ENCODE measurements around the gene ACTN4. TPM values are rescaled to one million over a fixed set of nuclear protein-coding genes. Genes with fewer than 3 reads are reported as not detected.

The ACTN4 gene
- total RNA-seq, 1 experiment from 2014 or later, result 1,233 TPM

GRCh38 chr19:38717051-38717450, 69.6 kb downstream of the ACTN4 start:
- Histone ChIP-seq H3K9me3 (ENCODE audit: insufficient read depth, low read depth) (no peaks in the 10 kb centered on the region), H3K4me3 (no peak overlapping the region), H3K27ac (no peak overlapping the region), H3K4me1 (replicated peaks; ENCODE audit: insufficient read depth) (peaks cover 11% of the 10 kb centered on the region), H3K36me3 (ENCODE audit: low read depth) (peaks cover 41% of the 10 kb centered on the region), H3K27me3 (ENCODE audit: insufficient read depth, low read depth) (no peaks in the 10 kb centered on the region), H3K9me2 (ENCODE audit: insufficient read depth) (no peaks in the 10 kb centered on the region), H4K20me1 (ENCODE audit: insufficient read depth) (no peaks in the 10 kb centered on the region; the same call in 1 of the 2 replicates), H2AFZ (no peak overlapping the region), H3K4me2 (no peak overlapping the region), H3F3A (ENCODE audit: insufficient read depth, low read depth) (peaks cover 64% of the 10 kb centered on the region), H3K79me2 (ENCODE audit: low read depth) (peaks cover 45% of the 10 kb centered on the region; the same call in 1 of the 2 replicates)
- intact Hi-C loops (cut with micrococcal nuclease; ENCODE audit: unreplicated experiment), result no loop called here
- TF ChIP-seq, protein P1, sequence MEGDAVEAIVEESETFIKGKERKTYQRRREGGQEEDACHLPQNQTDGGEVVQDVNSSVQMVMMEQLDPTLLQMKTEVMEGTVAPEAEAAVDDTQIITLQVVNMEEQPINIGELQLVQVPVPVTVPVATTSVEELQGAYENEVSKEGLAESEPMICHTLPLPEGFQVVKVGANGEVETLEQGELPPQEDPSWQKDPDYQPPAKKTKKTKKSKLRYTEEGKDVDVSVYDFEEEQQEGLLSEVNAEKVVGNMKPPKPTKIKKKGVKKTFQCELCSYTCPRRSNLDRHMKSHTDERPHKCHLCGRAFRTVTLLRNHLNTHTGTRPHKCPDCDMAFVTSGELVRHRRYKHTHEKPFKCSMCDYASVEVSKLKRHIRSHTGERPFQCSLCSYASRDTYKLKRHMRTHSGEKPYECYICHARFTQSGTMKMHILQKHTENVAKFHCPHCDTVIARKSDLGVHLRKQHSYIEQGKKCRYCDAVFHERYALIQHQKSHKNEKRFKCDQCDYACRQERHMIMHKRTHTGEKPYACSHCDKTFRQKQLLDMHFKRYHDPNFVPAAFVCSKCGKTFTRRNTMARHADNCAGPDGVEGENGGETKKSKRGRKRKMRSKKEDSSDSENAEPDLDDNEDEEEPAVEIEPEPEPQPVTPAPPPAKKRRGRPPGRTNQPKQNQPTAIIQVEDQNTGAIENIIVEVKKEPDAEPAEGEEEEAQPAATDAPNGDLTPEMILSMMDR (conservative IDR thresholded peaks at IDR 0.05), result no peak
- no peak for TF ChIP-seq EZH2 (IDR thresholded peaks at IDR 0.05; ENCODE audit: low read depth)
- CTCF ChIA-PET, result interaction anchor here (0.6 kb wide), 1 partner anchor 116 kb away, joined by 6 read pairs; no protein-coding TSS in a partner anchor
- DNase-seq, result no peak
- POLR2A ChIA-PET (ENCODE audit: unreplicated experiment), result no interaction called here
- no TSS peak for BruUV-seq (replicated peaks)

DNA sequence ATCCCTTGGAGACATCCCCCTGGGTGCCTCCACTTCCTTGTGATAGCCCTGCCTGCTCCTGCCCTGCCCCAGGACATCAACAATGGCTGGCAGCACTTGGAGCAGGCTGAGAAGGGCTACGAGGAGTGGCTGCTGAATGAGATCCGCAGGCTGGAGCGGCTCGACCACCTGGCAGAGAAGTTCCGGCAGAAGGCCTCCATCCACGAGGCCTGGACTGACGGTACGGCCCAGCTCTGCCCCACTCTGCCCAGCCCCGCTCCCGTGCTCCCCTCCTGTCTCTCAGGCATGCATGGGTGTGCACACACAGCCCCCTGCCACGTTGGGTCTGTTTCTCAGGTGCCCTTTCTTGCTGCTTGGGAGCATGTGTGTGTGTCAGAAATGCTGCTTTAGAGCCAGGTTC, 70.4 kb downstream of the ACTN4 start:
- H3K4me2 ChIP-seq, result no peak overlapping the region
- no peaks in the 10 kb centered on the region; the same call in 1 of the 2 replicates for H4K20me1 ChIP-seq (ENCODE audit: insufficient read depth)
- CTCF ChIA-PET, result no interaction called here
- H3F3A ChIP-seq (ENCODE audit: insufficient read depth, low read depth), result peaks cover 64% of the 10 kb centered on the region
- no peaks in the 10 kb centered on the region for H3K27me3 ChIP-seq (ENCODE audit: insufficient read depth, low read depth)
- peaks cover 11% of the 10 kb centered on the region for H3K4me1 ChIP-seq (replicated peaks; ENCODE audit: insufficient read depth)
- TF ChIP-seq, protein P1 (conservative IDR thresholded peaks at IDR 0.05), result no peak
- no peak for TF ChIP-seq EZH2 (IDR thresholded peaks at IDR 0.05; ENCODE audit: low read depth)
- no peak overlapping the region for H3K4me3 ChIP-seq
- POLR2A ChIA-PET (ENCODE audit: unreplicated experiment), result no interaction called here
- no peak overlapping the region for H2AFZ ChIP-seq
- intact Hi-C loops (cut with micrococcal nuclease; ENCODE audit: unreplicated experiment), result loop anchor here (2.0 kb wide), 1 partner anchor 67 kb away; no protein-coding TSS in a partner anchor
- no TSS peak for BruUV-seq (replicated peaks)
- no peaks in the 10 kb centered on the region for H3K9me2 ChIP-seq (ENCODE audit: insufficient read depth)
- H3K27ac ChIP-seq, result peak overlapping the region; percentile 80; the same call in 1 of the 2 replicates
- H3K9me3 ChIP-seq (ENCODE audit: insufficient read depth, low read depth), result no peaks in the 10 kb centered on the region
- peaks cover 45% of the 10 kb centered on the region; the same call in 1 of the 2 replicates for H3K79me2 ChIP-seq (ENCODE audit: low read depth)
- H3K36me3 ChIP-seq (ENCODE audit: low read depth), result peaks cover 49% of the 10 kb centered on the region
- no peak for DNase-seq

DNA sequence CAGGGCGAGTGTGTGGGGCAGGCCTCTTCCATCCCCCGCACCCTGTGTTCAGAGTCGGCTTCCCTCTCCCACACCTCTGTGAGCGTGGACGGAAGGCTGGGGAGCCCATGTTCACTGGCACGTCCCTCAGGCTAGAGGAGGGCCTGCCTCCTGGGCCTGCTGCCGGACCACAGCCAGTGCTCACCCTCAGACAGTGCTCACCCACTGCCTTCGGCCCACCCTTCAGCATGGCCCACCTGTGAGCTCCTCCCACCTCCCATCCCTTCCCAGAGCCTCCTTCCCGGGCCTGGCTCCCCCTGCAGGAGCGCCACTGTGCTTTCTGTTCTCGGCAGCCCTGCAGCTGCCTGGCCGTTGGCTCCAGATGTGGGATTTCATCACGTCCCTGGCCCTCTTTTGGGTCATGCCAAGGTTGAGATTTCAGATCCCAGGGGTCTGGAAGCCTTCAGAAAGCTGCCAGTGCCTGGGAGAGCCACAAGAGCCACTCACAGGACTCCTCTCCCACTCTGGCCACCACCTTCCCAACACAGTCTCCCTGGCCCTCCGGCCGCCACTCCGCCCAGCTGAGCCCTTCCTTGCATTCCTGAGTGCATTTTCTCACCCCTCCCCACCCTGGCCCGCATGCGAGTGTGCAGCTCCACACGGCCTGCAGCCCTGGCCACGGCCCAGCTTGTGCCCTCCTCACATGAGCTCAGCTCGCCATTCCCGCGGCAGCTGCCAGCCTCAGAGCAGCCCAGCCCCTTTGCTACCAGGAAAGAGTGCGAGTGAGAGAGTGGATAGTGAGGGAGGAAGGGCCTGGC, 71.5 kb downstream of the ACTN4 start:
- H3K4me3 ChIP-seq, result no peak overlapping the region
- CTCF ChIA-PET, result interaction anchor here (0.6 to 1.1 kb wide), 3 partner anchors 11 to 33 kb away, joined by 3 read pairs; no protein-coding TSS in a partner anchor
- H3K9me3 ChIP-seq (ENCODE audit: insufficient read depth, low read depth), result no peaks in the 10 kb centered on the region
- H3K4me1 ChIP-seq (replicated peaks; ENCODE audit: insufficient read depth), result peaks cover 11% of the 10 kb centered on the region
- peak; percentile 56 to 93 for DNase-seq
- H4K20me1 ChIP-seq (ENCODE audit: insufficient read depth), result peaks cover 5% of the 10 kb centered on the region; the same call in 1 of the 2 replicates
- H3K27ac ChIP-seq, result peak overlapping the region; percentile 80
- BruUV-seq (replicated peaks), result no TSS peak
- H3F3A ChIP-seq (ENCODE audit: insufficient read depth, low read depth), result peaks cover 68% of the 10 kb centered on the region
- peaks cover 42% of the 10 kb centered on the region; the same call in 1 of the 2 replicates for H3K79me2 ChIP-seq (ENCODE audit: low read depth)
- H2AFZ ChIP-seq, result no peak overlapping the region
- H3K36me3 ChIP-seq (ENCODE audit: low read depth), result peaks cover 59% of the 10 kb centered on the region
- intact Hi-C loops (cut with micrococcal nuclease; ENCODE audit: unreplicated experiment), result loop anchor here (1.0 to 2.0 kb wide), 4 partner anchors 26 to 82 kb away; no protein-coding TSS in a partner anchor
- H3K27me3 ChIP-seq (ENCODE audit: insufficient read depth, low read depth), result no peaks in the 10 kb centered on the region
- no peak for TF ChIP-seq EZH2 (IDR thresholded peaks at IDR 0.05; ENCODE audit: low read depth)
- TF ChIP-seq, protein P1 (conservative IDR thresholded peaks at IDR 0.05), result no peak; the same call in 1 of the 2 replicates
- no peaks in the 10 kb centered on the region for H3K9me2 ChIP-seq (ENCODE audit: insufficient read depth)
- POLR2A ChIA-PET (ENCODE audit: unreplicated experiment), result interaction anchor here (0.6 to 1.4 kb wide), 7 partner anchors 14 to 205 kb away, joined by 3 to 8 read pairs (median 6); no protein-coding TSS in a partner anchor
- 0 out of 2 replicates have a peak overlapping the region, but pooled peaks have one; percentile 7 for H3K4me2 ChIP-seq

Measured in PC-9 (cell line).